Left lung (tissue), 10 donors: Measurements from ENCODE around the gene MLLT1. TPM values are rescaled to one million over a fixed set of nuclear protein-coding genes. Genes with fewer than 3 reads are reported as not detected.
A peak's percentile ranks its signal among the peaks of the same experiment; 100 is the strongest.

Experiments used
- ATAC-seq: fragments of 200-7000 bp; cut with Tn5 transposase; one replicate; pipeline ENCODE4 v1.9.1; 2020; ENCODE audit warnings: moderate library complexity
- DNase-seq, 4 donors: peaks; one replicate each; pipeline ENCODE4 v3.0.0-alpha.2; 2013 to 2020
- H3K27ac ChIP-seq, 2 donors: fragments of 200-600 bp; sonication (generic) in 1 of 2; one replicate each; pipeline versions ENCODE4 v1.5.0 to v1.8.0; 2020 to 2021
- H3K27me3 ChIP-seq, 2 donors: fragments of 200-600 bp; sonication (generic) in 1 of 2; one replicate each; pipeline versions ENCODE4 v1.5.0 to v1.8.0; 2020 to 2021
- H3K36me3 ChIP-seq, 2 donors: fragments of 200-600 bp; sonication (generic) in 1 of 2; one replicate each; pipeline versions ENCODE4 v1.5.0 to v1.8.0; 2020 to 2021
- H3K4me1 ChIP-seq, 2 donors: fragments of 200-600 bp; one replicate each; pipeline ENCODE4 v1.8.0; 2021
- H3K4me3 ChIP-seq, 2 donors: fragments of 200-600 bp; sonication (generic) in 1 of 2; one replicate each; pipeline versions ENCODE4 v1.5.0 to v1.8.0; 2020 to 2021; ENCODE audit warnings: mild to moderate bottlenecking in 1 of 2
- H3K9me3 ChIP-seq, 2 donors: fragments of 200-600 bp; sonication (generic) in 1 of 2; one replicate each; pipeline versions ENCODE4 v1.5.0 to v1.8.0; 2020 to 2021
- CTCF ChIP-seq, 2 donors: fragments of 200-600 bp; sonication (generic) in 1 of 2; IDR thresholded peaks; one replicate each; pipeline versions ENCODE4 v1.5.0 to v1.8.0; 2021; ENCODE audit warnings: antibody characterized with exemption in 2 of 2
- intact Hi-C, 2 donors: fragments of 100-400 bp; cut with DNase I; formaldehyde crosslinking; loops; one replicate each; pipeline versions ENCODE4 v1.11.2 to v1.14.2; 2022
- polyA plus RNA-seq, 6 donors: library from polyadenylated mRNA; unstranded; fragments of 120-200 nt; gene quantifications; one replicate each; pipeline ENCODE4 v1.2.1, GENCODE V29; 2013; ENCODE audit not compliant: insufficient read length in 6 of 6
- total RNA-seq, 2 donors: library from RNA; stranded (reverse); fragmentation: NEBNext Ultra II Directional; extraction: Animal tissue kit (Norgen Biotek cat#: 25700); gene quantifications; one replicate each; pipeline ENCODE4 v1.2.1, GENCODE V29; 2021
- donor health status: DM: no; HTN: yes; CAD: no.
- donor health status: DM: no; HTN: no; CAD: no.

Gene MLLT1
- total and polyA plus RNA-seq, 8 donors, result 69.3 to 106 (median 81.4) TPM

- ATAC-seq (no peak), DNase-seq (peak in 2 of 4 donors; percentile 31 to 77)
- no peak for TF ChIP-seq CTCF (IDR thresholded peaks at IDR 0.05)
- Histone ChIP-seq H3K9me3 (no peaks in the 10 kb centered on the region), H3K4me1 (peaks cover 29% of the 10 kb centered on the region in 2 donors), H3K36me3 (peaks cover 0 to 90% of the 10 kb centered on the region in 2 donors), H3K4me3 (no peak overlapping the region), H3K27me3 (no peaks in the 10 kb centered on the region), H3K27ac (no peak overlapping the region)
- intact Hi-C loops, result loop anchor here in 1 of 2 donors (5.0 kb wide), 1 partner anchor 87 kb away; no protein-coding TSS in a partner anchor
Observed at GRCh38 chr19:6215701-6216235, 64.0 kb downstream of the MLLT1 start.

GRCh38 chr19:6214881-6215541, 64.8 kb downstream of the MLLT1 start:
- Histone ChIP-seq H3K36me3 (peaks cover 0 to 88% of the 10 kb centered on the region in 2 donors), H3K27me3 (no peaks in the 10 kb centered on the region), H3K9me3 (no peaks in the 10 kb centered on the region), H3K4me1 (peaks cover 21 to 24% of the 10 kb centered on the region in 2 donors), H3K4me3 (no peak overlapping the region), H3K27ac (no peak overlapping the region)
- intact Hi-C loops, result loop anchor here in 1 of 2 donors (5.0 kb wide), 1 partner anchor 87 kb away; no protein-coding TSS in a partner anchor
- ATAC-seq, result no peak
- TF ChIP-seq CTCF (IDR thresholded peaks at IDR 0.05), result no peak
- DNase-seq, result peak in 2 of 4 donors; percentile 23 to 73

- Histone ChIP-seq H3K27ac (no peak overlapping the region), H3K4me1 (peaks cover 11 to 17% of the 10 kb centered on the region in 2 donors), H3K36me3 (peaks cover 0 to 78% of the 10 kb centered on the region in 2 donors), H3K4me3 (no peak overlapping the region), H3K27me3 (no peaks in the 10 kb centered on the region), H3K9me3 (no peaks in the 10 kb centered on the region)
- ATAC-seq (no peak), DNase-seq (peak in 1 of 4 donors; percentile 25)
- TF ChIP-seq CTCF (IDR thresholded peaks at IDR 0.05), result no peak
- intact Hi-C loops, result no loop called here
Observed at GRCh38 chr19:6213696-6214641, 65.8 kb downstream of the MLLT1 start.

- no peak for ATAC-seq
- intact Hi-C loops, result no loop called here
Observed at GRCh38 chr19:6213266-6213595, 66.5 kb downstream of the MLLT1 start.

More at GRCh38 chr19:6213266-6213595, 66.5 kb downstream of the MLLT1 start:
- peak in 1 of 4 donors; percentile 19 for DNase-seq
- H3K27ac ChIP-seq, result no peak overlapping the region
- no peaks in the 10 kb centered on the region for H3K9me3 ChIP-seq
- no peak overlapping the region for H3K4me3 ChIP-seq
- peaks cover 0 to 74% of the 10 kb centered on the region in 2 donors for H3K36me3 ChIP-seq
- H3K27me3 ChIP-seq, result no peaks in the 10 kb centered on the region
- peaks cover 4 to 11% of the 10 kb centered on the region in 2 donors for H3K4me1 ChIP-seq
- TF ChIP-seq CTCF (IDR thresholded peaks at IDR 0.05), result no peak
